HepG2 (cell line): ENCODE data around the gene NFATC2. TPM values are rescaled to one million over a fixed set of nuclear protein-coding genes. Genes with fewer than 3 reads are reported as not detected.
A peak's percentile ranks its signal among the peaks of the same experiment; 100 is the strongest.

ENCODE experiments used
- HOXA7 ChIP-seq: sonication (generic); formaldehyde crosslinking; IDR thresholded peaks from 2 replicates; pipeline ENCODE4 v1.8.1; 2022; ENCODE audit warnings: mild to moderate bottlenecking, missing genetic modification reagents, moderate library complexity
- POLR2AphosphoS5 ChIP-seq: IDR thresholded peaks from 2 replicates; pipeline ENCODE4 v1.6.1; 2012; ENCODE audit warnings: low read depth, low read length
- ZNF136 ChIP-seq: sonication (generic); formaldehyde crosslinking; IDR thresholded peaks from 2 replicates; pipeline ENCODE4 v1.8.1; 2022; ENCODE audit warnings: low read depth, mild to moderate bottlenecking, moderate library complexity, missing genetic modification reagents
- ZNF543 ChIP-seq: sonication (generic); formaldehyde crosslinking; IDR thresholded peaks from 2 replicates; pipeline ENCODE4 v1.4.0; 2020; ENCODE audit warnings: mild to moderate bottlenecking, missing genetic modification reagents
- ZNF660 ChIP-seq: sonication (generic); formaldehyde crosslinking; IDR thresholded peaks from 2 replicates; pipeline ENCODE4 v1.5.1; 2020; ENCODE audit warnings: mild to moderate bottlenecking, low read depth, missing genetic modification reagents, borderline replicate concordance
- polyA plus RNA-seq, 8 experiments: library from polyadenylated mRNA; depleted of rRNA in 3 of 8; stranded (reverse) in 7 of 8; unstranded in 1 of 8; fragments of >200 nt; fragmentation: Illumina TruSeq in 4 of 8; extraction: Trizol in 4 of 8; gene quantifications; 2 replicates each; pipeline versions ENCODE4 v1.2.1 to v1.2.3, GENCODE V29; 2011 to 2016; ENCODE audit warnings: low read depth in 4 of 8, missing spikeins in 1 of 8, mixed read lengths in 1 of 8; ENCODE audit not compliant: insufficient read depth in 1 of 8
- total RNA-seq, 5 experiments: library from RNA; depleted of rRNA; stranded (reverse); fragments of >200 nt; fragmentation: Illumina TruSeq; extraction: Trizol; gene quantifications; 2 replicates each; pipeline ENCODE4 v1.2.3, GENCODE V29; 2016; ENCODE audit warnings: low read depth in 1 of 5
- TF ChIP-seq, protein P1 (sequence below): sonication (generic); formaldehyde crosslinking; IDR thresholded peaks from 2 replicates; pipeline ENCODE4 v1.9.0; 2021; ENCODE audit warnings: missing genetic modification reagents, mild to moderate bottlenecking, borderline replicate concordance
- TF ChIP-seq, protein P2 (sequence below): sonication (generic); formaldehyde crosslinking; IDR thresholded peaks from 2 replicates; pipeline ENCODE4 v1.4.0; 2020; ENCODE audit warnings: missing genetic modification reagents
- TF ChIP-seq, protein P3 (sequence below): sonication (generic); formaldehyde crosslinking; IDR thresholded peaks from 2 replicates; pipeline ENCODE4 v1.4.0; 2020; ENCODE audit warnings: missing genetic modification reagents
- TF ChIP-seq, protein P4 (sequence below): sonication (generic); formaldehyde crosslinking; IDR thresholded peaks from 2 replicates; pipeline ENCODE4 v1.5.0; 2020; ENCODE audit warnings: missing genetic modification reagents
- TF ChIP-seq, protein P5 (sequence below): sonication (generic); formaldehyde crosslinking; IDR thresholded peaks from 2 replicates; pipeline ENCODE4 v1.4.0; 2020; ENCODE audit warnings: low read depth, missing genetic modification reagents
- TF ChIP-seq, protein P6 (sequence below): sonication (generic); formaldehyde crosslinking; IDR thresholded peaks from 2 replicates; pipeline ENCODE4 v1.5.0; 2020; ENCODE audit warnings: missing genetic modification reagents

NFATC2 gene
- total and polyA plus RNA-seq, 2 of the 13 experiments (the other 11 are each of a cell fraction or from before 2014, with no cell fraction given), result 1.9 to 3.3 TPM

DNA sequence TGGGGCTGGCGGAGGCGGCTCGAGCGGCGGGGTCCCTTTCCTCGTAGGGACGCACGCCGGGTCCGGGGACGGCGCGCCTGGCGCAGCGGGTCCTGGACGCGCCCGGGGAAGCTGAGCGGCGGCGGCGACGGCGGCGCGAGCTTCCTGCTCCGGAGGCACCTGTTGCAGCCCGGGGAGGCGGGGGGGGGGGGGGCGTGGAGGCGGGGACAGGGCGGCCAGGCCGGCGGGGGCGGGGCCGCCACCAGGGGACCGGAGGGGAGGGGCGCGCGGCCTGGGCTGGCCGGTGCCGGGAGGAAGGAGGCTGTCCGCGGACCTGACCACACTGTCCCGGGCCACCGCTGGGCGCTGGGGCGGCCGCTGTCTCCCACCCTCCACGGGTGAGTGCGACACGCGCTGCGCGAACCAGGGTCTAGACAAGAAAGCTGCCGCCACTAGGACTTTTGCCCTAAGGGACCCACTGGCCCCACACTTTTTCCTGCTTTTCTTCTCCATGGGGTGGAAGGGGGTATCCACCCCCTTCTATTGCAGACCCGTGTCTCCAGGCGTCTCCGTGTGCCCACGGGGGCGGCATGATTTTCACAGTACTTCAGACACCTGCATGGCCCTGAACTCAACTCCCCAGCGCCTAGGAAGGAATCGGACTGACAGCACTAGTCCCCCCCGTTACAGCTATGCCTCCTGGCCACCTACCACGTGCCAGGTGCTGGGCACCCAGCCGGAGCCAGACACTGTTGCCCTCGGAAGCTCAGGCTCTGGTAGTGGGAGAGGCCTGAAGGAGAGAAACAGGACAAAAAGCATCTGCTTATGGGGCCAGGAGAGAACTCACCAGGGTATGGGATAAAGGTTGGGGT is at the start of gene NFATC2 (continued):
- TF ChIP-seq, protein P1, sequence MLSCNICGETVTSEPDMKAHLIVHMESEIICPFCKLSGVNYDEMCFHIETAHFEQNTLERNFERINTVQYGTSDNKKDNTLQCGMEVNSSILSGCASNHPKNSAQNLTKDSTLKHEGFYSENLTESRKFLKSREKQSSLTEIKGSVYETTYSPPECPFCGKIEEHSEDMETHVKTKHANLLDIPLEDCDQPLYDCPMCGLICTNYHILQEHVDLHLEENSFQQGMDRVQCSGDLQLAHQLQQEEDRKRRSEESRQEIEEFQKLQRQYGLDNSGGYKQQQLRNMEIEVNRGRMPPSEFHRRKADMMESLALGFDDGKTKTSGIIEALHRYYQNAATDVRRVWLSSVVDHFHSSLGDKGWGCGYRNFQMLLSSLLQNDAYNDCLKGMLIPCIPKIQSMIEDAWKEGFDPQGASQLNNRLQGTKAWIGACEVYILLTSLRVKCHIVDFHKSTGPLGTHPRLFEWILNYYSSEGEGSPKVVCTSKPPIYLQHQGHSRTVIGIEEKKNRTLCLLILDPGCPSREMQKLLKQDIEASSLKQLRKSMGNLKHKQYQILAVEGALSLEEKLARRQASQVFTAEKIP, result no peak
- TF ChIP-seq, protein P2, sequence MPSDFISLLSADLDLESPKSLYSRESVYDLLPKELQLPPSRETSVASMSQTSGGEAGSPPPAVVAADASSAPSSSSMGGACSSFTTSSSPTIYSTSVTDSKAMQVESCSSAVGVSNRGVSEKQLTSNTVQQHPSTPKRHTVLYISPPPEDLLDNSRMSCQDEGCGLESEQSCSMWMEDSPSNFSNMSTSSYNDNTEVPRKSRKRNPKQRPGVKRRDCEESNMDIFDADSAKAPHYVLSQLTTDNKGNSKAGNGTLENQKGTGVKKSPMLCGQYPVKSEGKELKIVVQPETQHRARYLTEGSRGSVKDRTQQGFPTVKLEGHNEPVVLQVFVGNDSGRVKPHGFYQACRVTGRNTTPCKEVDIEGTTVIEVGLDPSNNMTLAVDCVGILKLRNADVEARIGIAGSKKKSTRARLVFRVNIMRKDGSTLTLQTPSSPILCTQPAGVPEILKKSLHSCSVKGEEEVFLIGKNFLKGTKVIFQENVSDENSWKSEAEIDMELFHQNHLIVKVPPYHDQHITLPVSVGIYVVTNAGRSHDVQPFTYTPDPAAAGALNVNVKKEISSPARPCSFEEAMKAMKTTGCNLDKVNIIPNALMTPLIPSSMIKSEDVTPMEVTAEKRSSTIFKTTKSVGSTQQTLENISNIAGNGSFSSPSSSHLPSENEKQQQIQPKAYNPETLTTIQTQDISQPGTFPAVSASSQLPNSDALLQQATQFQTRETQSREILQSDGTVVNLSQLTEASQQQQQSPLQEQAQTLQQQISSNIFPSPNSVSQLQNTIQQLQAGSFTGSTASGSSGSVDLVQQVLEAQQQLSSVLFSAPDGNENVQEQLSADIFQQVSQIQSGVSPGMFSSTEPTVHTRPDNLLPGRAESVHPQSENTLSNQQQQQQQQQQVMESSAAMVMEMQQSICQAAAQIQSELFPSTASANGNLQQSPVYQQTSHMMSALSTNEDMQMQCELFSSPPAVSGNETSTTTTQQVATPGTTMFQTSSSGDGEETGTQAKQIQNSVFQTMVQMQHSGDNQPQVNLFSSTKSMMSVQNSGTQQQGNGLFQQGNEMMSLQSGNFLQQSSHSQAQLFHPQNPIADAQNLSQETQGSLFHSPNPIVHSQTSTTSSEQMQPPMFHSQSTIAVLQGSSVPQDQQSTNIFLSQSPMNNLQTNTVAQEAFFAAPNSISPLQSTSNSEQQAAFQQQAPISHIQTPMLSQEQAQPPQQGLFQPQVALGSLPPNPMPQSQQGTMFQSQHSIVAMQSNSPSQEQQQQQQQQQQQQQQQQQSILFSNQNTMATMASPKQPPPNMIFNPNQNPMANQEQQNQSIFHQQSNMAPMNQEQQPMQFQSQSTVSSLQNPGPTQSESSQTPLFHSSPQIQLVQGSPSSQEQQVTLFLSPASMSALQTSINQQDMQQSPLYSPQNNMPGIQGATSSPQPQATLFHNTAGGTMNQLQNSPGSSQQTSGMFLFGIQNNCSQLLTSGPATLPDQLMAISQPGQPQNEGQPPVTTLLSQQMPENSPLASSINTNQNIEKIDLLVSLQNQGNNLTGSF (CRISPR knock-in tag), result peak; percentile 51; the same call in 1 of the 2 replicates
- TF ChIP-seq HOXA7 (no peak), ZNF136 (CRISPR knock-in tag) (no peak), POLR2AphosphoS5 (no peak), ZNF660 (no peak), ZNF543 (CRISPR knock-in tag) (no peak)
- TF ChIP-seq, protein P3, sequence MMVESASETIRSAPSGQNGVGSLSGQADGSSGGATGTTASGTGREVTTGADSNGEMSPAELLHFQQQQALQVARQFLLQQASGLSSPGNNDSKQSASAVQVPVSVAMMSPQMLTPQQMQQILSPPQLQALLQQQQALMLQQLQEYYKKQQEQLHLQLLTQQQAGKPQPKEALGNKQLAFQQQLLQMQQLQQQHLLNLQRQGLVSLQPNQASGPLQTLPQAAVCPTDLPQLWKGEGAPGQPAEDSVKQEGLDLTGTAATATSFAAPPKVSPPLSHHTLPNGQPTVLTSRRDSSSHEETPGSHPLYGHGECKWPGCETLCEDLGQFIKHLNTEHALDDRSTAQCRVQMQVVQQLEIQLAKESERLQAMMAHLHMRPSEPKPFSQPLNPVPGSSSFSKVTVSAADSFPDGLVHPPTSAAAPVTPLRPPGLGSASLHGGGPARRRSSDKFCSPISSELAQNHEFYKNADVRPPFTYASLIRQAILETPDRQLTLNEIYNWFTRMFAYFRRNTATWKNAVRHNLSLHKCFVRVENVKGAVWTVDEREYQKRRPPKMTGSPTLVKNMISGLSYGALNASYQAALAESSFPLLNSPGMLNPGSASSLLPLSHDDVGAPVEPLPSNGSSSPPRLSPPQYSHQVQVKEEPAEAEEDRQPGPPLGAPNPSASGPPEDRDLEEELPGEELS (CRISPR knock-in tag), result no peak
- TF ChIP-seq, protein P4, sequence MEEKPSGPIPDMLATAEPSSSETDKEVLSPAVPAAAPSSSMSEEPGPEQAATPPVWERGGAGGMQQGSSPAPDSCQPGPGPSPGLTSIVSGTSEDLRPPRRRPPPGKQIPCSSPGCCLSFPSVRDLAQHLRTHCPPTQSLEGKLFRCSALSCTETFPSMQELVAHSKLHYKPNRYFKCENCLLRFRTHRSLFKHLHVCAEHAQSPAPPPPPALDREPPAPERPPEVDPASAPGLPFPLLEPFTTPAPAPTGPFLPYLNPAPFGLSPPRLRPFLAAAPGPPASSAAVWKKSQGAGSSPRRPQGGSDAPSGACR (CRISPR knock-in tag), result no peak
- TF ChIP-seq, protein P5, sequence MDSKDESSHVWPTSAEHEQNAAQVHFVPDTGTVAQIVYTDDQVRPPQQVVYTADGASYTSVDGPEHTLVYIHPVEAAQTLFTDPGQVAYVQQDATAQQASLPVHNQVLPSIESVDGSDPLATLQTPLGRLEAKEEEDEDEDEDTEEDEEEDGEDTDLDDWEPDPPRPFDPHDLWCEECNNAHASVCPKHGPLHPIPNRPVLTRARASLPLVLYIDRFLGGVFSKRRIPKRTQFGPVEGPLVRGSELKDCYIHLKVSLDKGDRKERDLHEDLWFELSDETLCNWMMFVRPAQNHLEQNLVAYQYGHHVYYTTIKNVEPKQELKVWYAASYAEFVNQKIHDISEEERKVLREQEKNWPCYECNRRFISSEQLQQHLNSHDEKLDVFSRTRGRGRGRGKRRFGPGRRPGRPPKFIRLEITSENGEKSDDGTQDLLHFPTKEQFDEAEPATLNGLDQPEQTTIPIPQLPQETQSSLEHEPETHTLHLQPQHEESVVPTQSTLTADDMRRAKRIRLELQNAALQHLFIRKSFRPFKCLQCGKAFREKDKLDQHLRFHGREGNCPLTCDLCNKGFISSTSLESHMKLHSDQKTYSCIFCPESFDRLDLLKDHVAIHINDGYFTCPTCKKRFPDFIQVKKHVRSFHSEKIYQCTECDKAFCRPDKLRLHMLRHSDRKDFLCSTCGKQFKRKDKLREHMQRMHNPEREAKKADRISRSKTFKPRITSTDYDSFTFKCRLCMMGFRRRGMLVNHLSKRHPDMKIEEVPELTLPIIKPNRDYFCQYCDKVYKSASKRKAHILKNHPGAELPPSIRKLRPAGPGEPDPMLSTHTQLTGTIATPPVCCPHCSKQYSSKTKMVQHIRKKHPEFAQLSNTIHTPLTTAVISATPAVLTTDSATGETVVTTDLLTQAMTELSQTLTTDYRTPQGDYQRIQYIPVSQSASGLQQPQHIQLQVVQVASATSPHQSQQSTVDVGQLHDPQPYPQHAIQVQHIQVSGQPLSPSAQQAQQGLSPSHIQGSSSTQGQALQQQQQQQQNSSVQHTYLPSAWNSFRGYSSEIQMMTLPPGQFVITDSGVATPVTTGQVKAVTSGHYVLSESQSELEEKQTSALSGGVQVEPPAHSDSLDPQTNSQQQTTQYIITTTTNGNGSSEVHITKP (CRISPR knock-in tag), result no peak
- TF ChIP-seq, protein P6, sequence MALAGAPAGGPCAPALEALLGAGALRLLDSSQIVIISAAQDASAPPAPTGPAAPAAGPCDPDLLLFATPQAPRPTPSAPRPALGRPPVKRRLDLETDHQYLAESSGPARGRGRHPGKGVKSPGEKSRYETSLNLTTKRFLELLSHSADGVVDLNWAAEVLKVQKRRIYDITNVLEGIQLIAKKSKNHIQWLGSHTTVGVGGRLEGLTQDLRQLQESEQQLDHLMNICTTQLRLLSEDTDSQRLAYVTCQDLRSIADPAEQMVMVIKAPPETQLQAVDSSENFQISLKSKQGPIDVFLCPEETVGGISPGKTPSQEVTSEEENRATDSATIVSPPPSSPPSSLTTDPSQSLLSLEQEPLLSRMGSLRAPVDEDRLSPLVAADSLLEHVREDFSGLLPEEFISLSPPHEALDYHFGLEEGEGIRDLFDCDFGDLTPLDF (CRISPR knock-in tag), result no peak
